Measurements from ENCODE around the gene DBET. TPM values are rescaled to one million over a fixed set of nuclear protein-coding genes. Genes with fewer than 3 reads are reported as not detected.

Gene DBET
- total and polyA plus RNA-seq, 2 of the 13 experiments (the other 11 are each of a cell fraction or from before 2014, with no cell fraction given), result not detected

DNA sequence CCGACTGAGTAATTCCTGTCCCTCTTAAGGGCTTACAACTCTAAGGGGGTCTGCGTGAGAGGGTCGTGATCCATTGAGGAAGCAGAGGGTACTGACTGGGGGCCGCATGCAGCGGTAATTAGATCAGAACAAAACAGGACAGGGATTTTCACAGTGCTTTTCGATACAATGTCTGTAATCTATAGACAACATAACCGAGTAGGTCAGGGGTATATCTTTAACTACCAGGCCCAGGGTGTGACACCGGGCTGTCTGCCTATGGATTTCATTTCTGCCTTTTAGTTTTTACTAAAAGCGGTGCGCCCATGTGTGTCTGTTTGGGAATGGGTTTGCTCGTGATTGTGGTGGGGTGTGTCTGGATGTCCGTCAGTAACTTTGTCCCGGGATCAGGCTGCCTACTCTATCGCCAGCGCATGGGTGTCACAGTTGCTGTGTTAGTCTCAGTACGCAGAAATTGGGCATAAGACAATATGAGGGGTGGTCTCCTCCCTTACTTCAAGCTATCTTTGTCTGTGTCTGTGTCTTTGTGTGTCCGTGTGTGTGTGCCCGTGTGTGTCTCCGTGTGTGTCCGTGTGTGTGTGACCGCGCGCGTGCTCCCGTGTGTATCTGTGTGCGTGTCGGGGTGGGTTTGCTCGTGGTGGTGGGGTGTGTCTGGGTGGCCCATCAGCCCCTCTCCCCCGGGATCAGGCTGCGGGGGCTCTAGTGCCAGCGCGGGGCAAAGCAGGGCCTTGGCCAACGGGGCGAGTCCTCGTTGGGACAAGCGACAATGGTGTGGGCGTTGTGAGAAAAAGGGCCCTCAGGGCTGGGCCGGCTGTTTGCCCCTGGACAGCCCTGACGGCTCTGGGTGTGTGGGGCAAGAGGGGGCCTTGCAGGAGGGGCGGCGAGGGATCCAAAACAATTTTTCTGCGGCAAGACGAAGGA, 47.7 kb upstream of the DBET start (continued):
- TF ChIP-seq, protein P1, sequence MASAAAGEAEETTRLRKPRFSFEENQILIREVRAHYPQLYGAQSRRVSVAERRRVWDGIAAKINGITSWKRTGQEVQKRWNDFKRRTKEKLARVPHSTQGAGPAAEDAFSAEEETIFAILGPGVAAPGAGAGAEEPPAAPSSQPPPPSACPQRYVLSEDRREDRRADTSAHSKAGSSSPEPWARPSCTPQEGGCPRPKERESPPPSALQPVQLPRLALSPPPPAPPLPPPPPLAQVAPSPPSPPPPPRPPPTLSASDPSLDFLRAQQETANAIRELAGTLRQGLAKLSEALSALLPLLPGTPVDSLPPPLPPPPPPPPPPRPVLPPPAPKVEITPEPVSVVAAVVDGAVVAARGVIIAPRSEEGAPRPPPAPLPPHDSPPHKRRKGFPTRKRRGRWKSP (CRISPR knock-in tag; IDR thresholded peaks at IDR 0.05), result no peak
- TF ChIP-seq ZNF619 (CRISPR knock-in tag; IDR thresholded peaks at IDR 0.05) (no peak), CBX5 (CRISPR knock-in tag; IDR thresholded peaks at IDR 0.05; ENCODE audit: borderline replicate concordance) (no peak), KLF12 (CRISPR knock-in tag; IDR thresholded peaks at IDR 0.05; ENCODE audit: borderline replicate concordance) (no peak), SOX6 (IDR thresholded peaks at IDR 0.05) (no peak), SOX6 (CRISPR knock-in tag; IDR thresholded peaks at IDR 0.05) (no peak)

DNA sequence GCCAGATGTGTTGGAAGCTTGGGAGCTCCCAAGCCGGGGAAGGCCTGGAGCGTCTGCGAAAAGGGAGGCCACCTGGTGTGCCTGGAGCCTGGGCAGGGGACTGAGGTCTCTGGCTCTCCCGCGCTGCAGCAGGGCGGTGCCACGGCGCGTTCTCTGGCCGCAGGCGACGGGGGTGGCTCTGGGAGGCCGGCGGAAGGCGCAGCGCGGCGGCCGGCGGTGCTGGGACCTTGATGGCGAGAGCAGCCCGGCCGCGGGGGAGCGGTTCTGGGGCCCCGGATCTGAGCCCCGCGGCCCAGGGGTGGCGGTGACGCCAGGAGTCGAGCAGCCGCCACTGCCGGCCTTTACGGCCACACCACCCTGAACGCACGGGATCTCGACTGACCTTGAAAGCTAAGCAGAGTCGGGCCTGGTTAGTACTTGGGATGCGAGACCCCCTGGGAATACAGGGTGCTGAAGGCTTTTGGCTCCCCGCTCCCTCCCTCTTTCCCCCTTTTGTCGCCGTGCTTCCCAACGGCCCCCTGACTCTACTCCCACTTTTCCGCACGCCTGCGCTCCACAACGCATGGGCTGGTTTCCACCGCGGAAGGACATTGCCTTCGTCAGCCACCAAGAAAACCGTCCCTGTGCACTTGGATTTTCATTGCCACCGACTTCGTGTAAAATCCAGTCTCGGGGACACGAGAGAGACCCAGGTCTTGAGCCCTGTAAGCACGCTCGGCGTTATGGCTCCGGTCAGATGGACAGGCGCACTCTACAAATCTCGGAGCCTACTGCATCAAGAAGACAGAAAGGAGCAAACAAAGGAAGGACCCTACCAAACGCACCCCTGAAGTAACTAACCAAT, 46.7 kb upstream of the DBET start:
- DNase-seq (ENCODE audit: low spot score) (no peak), ATAC-seq (no peak), FAIRE-seq (no peak)
- Histone ChIP-seq H4K20me1 (ENCODE audit: insufficient read depth, low read length) (no peaks in the 10 kb centered on the region), H3K27ac (ENCODE audit: extremely low read length, insufficient read depth, low read length) (no peak overlapping the region), H3K79me2 (ENCODE audit: insufficient read depth, low read length) (no peaks in the 10 kb centered on the region), H3K9me3 (ENCODE audit: low read length) (no peaks in the 10 kb centered on the region), H3K9ac (ENCODE audit: insufficient read depth, low read depth, low read length) (no peak overlapping the region), H3K4me2 (ENCODE audit: low read depth, low read length) (no peak overlapping the region), H3K4me3 (replicated peaks in 1 of 3; ENCODE audit: insufficient read depth in 1 of 3, low read depth in 2 of 3, low read length in 3 of 3) (no peak overlapping the region), H3K4me1 (ENCODE audit: insufficient read depth, low read length) (no peaks in the 10 kb centered on the region), H2AFZ (ENCODE audit: low read length) (no peak overlapping the region), H3K36me3 (replicated peaks in 1 of 2; ENCODE audit: control insufficient read depth in 1 of 2, insufficient read depth in 2 of 2, low read length in 2 of 2) (no peaks in the 10 kb centered on the region), H3K27me3 (ENCODE audit: control insufficient read depth in 1 of 2, insufficient read depth in 2 of 2, low read length in 2 of 2) (peaks cover 4 to 26% of the 10 kb centered on the region in 2 experiments; a peak in 3 of 5 replicates)
- in situ Hi-C loops (cut with HindIII; ENCODE audit: extremely low pct_ligation_motif_present, low pct_unique_long_range_greater_than_20kb), result no loop called here
- intact Hi-C loops (cut with micrococcal nuclease; ENCODE audit: unreplicated experiment), result no loop called here
- whole genome bisulfite sequencing (ENCODE audit: low lambda C conversion rate), result 49% methylated on average over 34 of the region's 62 CpGs
- CTCF ChIA-PET (ENCODE audit: low intra/inter-chr PET ratio, low total read pairs), result no interaction called here
- POLR2A ChIA-PET, result no interaction called here
- no TSS peak for BruUV-seq (replicated peaks)
- TF ChIP-seq ATM (IDR thresholded peaks at IDR 0.05; ENCODE audit: borderline replicate concordance) (no peak), CBFB (CRISPR knock-in tag; IDR thresholded peaks at IDR 0.05) (no peak), ZFP62 (CRISPR knock-in tag; IDR thresholded peaks at IDR 0.05) (no peak), ZSCAN20 (CRISPR knock-in tag; IDR thresholded peaks at IDR 0.05; ENCODE audit: borderline replicate concordance) (no peak), ZFP37 (CRISPR knock-in tag; IDR thresholded peaks at IDR 0.05; ENCODE audit: borderline replicate concordance) (no peak), ZNF296 (CRISPR knock-in tag; conservative IDR thresholded peaks at IDR 0.05) (no peak), ZBTB1 (CRISPR knock-in tag; IDR thresholded peaks at IDR 0.05; ENCODE audit: borderline replicate concordance) (no peak), MAF1 (CRISPR knock-in tag; IDR thresholded peaks at IDR 0.05; ENCODE audit: borderline replicate concordance) (no peak), HDAC6 (IDR thresholded peaks at IDR 0.05; ENCODE audit: low read depth, low read length) (no peak)
- TF ChIP-seq, protein P2, sequence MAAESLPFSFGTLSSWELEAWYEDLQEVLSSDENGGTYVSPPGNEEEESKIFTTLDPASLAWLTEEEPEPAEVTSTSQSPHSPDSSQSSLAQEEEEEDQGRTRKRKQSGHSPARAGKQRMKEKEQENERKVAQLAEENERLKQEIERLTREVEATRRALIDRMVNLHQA (CRISPR knock-in tag; IDR thresholded peaks at IDR 0.05), result no peak
- TF ChIP-seq, protein P3, sequence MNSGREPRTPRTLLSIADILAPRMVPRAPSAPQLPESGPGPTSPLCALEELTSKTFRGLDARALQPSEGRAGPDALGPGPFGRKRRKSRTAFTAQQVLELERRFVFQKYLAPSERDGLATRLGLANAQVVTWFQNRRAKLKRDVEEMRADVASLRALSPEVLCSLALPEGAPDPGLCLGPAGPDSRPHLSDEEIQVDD (CRISPR knock-in tag; IDR thresholded peaks at IDR 0.05; ENCODE audit: borderline replicate concordance), result no peak
- TF ChIP-seq, protein P4, sequence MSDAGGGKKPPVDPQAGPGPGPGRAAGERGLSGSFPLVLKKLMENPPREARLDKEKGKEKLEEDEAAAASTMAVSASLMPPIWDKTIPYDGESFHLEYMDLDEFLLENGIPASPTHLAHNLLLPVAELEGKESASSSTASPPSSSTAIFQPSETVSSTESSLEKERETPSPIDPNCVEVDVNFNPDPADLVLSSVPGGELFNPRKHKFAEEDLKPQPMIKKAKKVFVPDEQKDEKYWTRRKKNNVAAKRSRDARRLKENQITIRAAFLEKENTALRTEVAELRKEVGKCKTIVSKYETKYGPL (CRISPR knock-in tag; IDR thresholded peaks at IDR 0.05), result no peak

Data from HepG2 (cell line).